Measurements from ENCODE around the gene NTNG1.
"Not testable (repeated sequence)": the region's sequence is repeated elsewhere in the genome, so short reads cannot be mapped to it uniquely, and the experiment has no call there.

NTNG1 gene

DNA sequence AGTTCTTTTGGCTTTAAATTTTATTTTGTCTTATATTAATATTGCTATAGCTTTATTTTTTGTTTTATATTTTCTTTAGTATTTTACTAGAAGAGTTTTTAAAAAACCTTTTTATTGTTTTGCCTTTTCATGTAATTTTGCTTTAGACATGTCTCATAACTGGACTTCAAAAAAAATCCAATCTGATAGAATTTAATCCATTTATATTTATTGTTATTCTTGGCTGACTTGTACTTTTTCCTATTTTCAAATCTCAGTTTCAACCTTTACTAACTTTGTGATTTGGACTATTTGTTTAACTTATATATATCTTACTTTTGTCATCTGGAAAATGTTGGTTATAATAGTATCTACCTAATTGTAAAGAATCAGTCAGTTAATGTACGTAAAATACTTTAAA lies 61.2 kb downstream of the NTNG1 start:
- no peak for DNase-seq

DNA sequence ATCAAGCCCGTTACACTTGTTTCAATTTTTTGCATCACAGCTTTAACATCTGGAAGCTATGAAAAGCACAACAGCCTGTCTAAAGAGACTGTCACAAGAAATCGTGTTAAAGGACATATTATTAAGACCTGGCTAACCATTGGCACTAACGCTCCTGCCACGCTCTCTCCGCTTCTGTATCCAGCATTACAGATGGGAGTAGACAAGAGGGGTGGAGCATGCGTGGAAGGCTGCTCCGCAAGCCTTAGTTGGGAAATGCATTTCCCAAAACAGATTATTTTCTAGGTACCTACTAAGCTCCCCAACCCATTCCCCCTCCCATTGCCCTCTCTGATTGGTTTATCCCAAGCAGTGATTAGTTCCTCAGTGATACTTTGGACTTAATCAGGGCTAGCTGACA lies 72.4 kb downstream of the NTNG1 start:
- DNase-seq, result no peak

GRCh38 chr1:107220036-107220435 lies 79.2 kb downstream of the NTNG1 start:
- DNase-seq, result no peak

DNA sequence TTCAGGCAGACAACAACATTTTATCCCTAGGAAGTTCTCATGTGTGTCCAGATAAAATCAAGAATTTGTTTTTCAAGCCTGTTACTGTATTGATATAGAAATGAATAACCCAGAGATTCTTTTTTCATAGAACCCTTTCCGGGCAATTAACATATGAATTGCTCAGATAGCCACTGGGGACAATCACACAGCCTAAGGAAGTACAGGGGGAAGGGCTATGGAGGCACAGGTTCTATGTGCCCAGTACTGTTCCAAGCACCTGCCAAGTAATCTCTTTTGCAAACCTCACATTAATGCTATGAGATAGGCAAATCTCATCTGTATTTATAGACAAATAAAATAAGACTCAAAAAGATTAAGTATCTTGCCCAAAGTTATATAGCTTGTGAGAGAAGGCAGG lies 84.9 kb downstream of the NTNG1 start:
- DNase-seq, result no peak

- DNase-seq, result no peak
Observed at GRCh38 chr1:107228704-107229371, 88.0 kb downstream of the NTNG1 start.

DNA sequence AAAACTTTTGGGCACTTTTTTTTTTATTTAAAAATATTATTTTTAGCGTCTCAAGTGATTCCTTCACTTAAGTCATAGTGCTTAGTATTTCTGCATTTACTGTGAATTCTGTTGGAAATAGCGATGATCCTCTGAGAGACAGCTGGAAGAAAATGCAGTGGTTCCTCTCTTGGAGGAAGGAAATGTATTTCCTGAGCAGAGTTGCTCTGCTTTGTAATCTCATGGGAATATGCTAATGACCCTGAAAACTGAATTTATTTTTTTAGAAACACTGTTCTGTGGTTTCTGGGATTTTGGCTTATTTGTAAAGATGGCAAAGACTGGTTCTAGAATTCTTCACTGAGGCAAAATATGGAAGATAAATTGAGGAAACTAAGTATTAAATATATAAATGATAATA lies 88.9 kb downstream of the NTNG1 start:
- DNase-seq, result no peak

DNA sequence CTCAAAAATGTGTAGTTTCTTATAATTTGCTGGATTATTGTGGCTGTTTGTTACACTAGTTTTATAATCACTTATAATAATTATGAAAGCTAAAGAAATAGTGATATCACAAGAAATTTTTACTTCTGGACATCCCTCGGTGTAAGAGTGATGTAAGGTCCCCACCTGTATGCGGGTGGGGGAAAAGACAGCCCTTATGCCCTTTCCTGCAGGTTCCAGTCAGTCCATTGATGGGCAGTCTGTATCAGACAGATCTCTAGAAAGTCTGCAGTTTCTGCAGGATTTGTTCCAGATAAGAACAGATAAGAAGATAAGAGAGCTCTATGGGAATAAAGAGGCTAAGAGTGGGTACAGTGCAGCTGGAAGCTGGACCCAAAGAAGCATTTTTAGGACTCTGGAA lies 89.3 kb downstream of the NTNG1 start:
- DNase-seq, result no peak

DNA sequence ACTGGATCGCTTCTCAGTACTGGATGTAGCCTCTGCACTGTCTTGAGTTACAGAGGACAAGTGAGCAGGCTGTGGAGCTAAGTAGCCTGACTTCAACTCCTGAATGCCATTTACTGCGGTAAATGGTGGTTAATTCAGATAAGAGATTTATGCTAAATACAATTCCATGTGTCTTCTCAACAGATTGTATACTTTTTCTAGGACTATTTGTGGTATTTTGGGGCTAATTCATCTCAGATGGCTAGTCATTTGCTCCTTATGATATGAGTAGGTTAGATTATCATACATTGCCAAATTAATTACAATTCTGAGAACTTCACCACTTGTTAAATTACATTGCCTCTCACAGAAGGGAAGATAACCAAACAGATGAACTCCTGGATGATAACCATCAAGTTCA lies 90.5 kb downstream of the NTNG1 start:
- DNase-seq, result no peak

GRCh38 chr1:107232426-107232825 lies 91.6 kb downstream of the NTNG1 start:
- no peak for DNase-seq

DNA sequence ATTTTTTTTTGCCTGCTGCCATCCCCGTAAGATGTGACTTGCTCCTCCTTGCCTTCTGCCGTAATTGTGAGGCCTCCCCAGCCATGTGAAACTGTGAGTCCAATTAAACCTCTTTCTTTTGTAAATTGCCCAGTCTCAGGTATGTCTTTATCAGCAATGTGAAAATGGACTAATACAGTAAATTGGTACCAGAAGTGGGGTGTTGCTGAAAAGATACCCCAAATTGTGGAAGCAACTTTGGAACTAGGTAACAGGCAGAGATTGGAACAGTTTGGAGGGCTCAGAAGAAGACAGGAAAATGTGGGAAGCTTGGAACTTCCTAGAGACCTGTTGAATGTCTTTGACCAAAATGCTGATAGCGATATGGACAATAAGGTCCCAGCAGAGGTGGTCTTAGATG lies 95.9 kb downstream of the NTNG1 start:
- DNase-seq, result not testable (repeated sequence)

DNA sequence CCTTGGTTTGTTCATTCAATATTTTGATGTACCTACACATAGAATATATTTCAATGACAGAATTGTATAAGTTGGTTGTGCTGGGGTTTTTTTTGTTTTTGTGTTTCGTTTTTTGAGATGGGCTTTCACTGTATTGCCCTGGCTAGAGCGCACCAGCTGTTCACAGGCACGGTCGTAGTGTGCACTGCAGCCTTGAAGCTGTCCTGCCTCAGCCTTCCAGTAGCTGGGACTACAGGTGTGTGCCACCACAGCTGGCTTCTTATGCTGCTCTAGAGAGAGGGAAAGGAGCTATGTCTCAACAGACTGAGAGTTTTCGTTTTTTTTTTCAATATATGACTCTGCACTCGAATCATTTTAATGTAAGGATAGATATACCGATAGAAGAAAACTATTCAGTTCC lies 102.6 kb downstream of the NTNG1 start:
- no peak for DNase-seq

DNA sequence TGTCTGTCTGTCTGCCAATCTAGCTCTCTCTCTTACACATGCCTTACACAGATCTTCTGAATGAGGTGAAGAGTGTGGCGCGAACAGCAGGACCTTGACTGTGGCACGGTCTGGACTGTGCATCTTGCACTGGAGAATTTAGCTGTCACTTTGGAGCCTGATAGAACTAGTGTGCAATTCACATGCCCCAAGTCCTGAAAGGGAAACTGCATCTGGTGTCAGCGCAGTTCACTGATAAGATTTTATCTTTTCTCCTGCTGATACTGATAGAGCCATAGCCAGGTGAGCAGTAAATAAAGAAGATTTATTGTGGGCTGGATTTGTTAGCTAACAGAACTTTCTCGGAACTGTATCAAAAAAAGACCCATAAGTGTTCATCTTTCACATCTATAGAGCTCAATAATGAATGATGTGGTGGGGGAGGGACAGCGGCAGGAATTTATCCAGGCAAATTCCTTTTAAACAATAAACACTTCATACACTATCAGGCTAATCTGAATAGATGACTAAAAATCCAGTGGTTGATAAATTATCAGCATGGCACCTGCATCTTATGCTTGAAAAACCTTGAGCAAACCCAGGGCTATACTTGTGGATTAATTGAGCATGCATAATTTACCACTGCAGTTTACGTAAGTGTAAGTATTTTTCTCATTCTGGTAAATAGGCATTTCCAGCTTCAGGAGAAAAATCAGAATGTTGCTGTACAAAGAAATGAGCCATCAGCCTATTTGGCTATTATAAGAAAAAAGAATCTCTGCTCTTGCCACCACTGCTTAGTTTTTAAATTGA lies 104.1 kb downstream of the NTNG1 start:
- no peak for DNase-seq

DNA sequence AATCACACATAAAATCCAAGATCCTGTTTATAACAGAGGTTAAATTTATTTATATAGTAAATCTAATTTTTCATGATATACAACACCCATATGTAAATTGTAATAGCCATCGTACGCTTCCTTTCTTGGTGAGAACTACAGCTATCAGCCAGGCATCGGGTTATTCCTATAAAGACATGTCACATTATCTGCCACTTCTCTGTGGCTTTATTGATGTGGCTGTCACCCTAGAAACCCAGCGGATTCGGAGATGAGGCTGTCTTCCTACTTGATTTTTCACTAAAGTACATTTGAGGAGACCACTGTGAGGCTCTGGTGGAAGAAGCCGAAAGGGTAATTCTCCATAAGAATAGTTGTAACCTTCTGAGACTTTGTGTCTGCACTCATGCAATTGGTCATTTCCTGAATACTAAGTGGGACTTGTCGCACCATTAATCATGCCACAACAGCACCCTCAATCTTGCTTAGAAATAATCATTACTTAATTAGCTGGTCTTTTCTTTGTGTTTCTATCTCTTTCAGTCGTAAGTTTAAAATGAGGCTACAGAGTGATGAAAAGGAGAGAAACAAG lies 106.0 kb downstream of the NTNG1 start:
- DNase-seq, result no peak

- no peak for DNase-seq
Observed at GRCh38 chr1:107247679-107248078, 106.8 kb downstream of the NTNG1 start.

DNA sequence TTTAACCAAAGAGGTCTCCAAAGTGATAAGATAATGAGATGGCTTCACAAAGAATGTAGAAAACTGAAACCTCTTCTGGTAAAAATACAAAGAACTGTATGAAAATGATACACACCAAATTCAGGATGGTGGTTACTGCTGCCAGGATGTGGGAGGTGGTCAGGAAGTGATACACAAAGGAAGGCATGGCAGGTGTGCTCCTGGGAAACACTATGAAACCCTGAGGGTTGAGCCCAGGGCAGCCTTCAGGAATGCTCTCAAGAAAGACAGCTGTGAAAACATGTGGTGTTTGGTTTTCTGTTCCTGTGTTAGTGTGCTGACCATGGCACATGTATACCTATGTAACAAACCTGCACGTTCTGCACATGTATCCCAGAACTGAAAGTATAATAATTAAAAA lies 109.3 kb downstream of the NTNG1 start:
- no peak for DNase-seq

GRCh38 chr1:107251083-107251482 lies 110.2 kb downstream of the NTNG1 start:
- no peak for DNase-seq

GRCh38 chr1:107251839-107252238 lies 111.0 kb downstream of the NTNG1 start:
- peak in 1 of 2 experiments; percentile 4 for DNase-seq

GRCh38 chr1:107252271-107252670 lies 111.4 kb downstream of the NTNG1 start:
- DNase-seq, result no peak

DNA sequence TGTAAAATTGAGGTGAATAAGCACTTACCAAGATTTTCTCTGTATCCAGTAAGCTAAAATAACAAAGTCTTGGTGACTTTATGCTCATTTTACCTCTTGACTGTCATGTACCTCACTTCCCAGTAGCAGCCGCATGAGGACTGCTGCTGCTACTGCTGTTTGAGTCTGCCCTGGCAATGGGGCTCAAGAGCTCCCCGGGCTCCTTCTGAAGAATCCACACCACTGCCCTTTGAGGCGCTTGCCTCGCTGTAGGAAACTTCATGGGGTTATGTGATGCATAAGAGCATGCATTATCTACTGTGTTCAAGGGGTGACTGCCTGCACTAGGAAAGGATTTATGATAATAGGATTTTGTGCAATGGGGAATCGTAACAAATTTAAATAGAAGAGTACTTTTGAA lies 113.5 kb downstream of the NTNG1 start:
- no peak for DNase-seq

DNA sequence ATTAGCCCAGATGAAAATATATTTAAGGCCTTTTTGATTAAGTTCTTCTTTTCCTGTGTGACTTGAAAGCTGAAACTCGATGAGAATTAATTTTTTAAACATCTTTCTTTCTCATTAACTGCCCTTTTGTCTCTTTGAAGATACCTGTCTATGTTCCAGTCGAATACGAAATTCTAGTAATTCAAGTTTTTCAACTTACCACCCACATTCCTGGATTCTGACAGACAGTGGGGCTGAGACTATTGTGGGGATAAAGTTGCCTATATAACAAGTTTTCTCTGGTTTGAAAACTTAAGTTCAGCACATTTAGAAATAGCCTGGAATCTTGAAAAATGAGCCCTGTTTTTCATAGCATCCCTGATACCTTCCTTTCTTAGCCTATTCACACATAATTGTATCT lies 114.6 kb downstream of the NTNG1 start:
- no peak for DNase-seq

DNA sequence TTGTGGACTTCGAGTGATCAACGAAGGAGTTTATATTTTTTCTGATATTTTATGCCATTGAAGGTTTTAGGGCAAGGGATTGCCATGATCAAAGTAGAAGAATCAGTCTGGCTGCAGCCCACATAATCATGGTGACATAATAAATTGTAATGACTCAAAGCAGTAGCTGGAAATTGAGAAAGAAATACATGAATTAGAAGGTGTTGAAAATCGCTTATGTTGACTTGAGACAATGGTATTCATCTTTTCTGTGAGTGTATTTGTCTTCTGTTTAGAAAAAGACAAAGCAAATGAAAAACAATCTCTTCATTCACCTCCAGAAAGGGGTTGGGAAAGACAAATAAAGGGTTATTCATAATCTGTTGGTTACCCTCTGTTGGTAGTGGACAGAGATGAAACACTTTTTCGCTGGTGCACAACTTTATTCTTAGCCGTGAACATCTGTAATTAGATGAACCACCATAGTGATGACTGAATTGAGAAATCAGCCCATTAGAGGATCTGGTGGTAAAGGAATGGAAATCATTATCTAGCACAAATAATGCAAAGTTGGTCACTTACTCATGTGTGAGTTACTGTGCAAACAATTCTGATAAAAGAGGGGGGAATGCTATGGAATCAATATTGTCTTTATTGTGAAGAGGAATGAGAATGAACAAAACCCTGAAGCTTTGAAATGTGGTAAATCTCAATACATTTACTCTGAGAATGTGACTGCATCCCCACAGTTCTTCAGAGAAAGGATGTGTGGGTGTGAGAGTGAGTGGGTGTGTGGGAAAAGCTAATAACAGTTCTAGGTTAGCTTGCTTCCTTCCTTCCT lies 121.8 kb downstream of the NTNG1 start:
- no peak for DNase-seq

DNA sequence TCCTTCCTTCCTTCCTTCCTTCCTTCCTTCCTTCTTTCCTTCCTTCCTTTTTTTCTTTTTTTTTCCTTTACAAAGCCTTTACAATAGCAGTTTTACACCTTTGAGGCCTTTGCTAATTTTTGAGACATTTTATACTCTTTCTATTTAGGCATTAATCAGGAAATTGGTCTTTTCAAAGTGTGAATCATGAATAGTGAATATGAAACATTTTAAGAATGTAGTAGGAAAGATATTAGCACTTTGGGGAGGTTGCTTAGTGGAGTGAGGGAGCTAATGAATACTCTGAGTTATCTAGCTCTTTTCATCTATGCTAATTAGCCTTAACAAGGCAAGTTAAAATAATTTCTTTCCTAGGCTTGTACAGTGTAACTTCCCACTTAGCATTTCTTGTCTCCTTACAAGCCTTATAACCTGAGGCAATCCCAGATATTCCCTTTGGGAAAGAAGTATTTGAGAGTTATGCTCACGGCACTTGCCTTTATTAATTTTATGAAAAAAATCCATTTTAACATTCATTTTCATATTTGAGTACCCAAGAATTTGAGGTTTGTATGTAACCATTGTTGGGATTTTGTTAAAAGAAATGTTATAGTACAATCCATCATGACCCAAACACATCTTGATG lies 122.6 kb downstream of the NTNG1 start:
- DNase-seq, result no peak

- DNase-seq, result no peak
Observed at GRCh38 chr1:107264007-107264406, 123.2 kb downstream of the NTNG1 start.
